ENCODE measurements around the gene CUEDC2.

The CUEDC2 gene

GRCh38 chr10:102420714-102421506, 11.5 kb downstream of the CUEDC2 start, which contains the start of gene FBXL15 (continued):
- no peak for TF ChIP-seq ZNF311 (tag by site-specific recombination; IDR thresholded peaks at IDR 0.05; ENCODE audit: borderline replicate concordance)
- TF ChIP-seq TCF7L2 (IDR thresholded peaks at IDR 0.05; ENCODE audit: borderline replicate concordance, low read depth, low read length): no peak
- TF ChIP-seq GLI4 (tag by site-specific recombination; IDR thresholded peaks at IDR 0.05): peak; percentile 98
- TF ChIP-seq ZNF449 (tag by site-specific recombination; IDR thresholded peaks at IDR 0.05): peak; percentile 40; the same call in 1 of the 2 replicates
- peak; percentile 95 for TF ChIP-seq ZNF692 (tag by site-specific recombination; IDR thresholded peaks at IDR 0.05)
- TF ChIP-seq EGR2 (tag by site-specific recombination; IDR thresholded peaks at IDR 0.05; ENCODE audit: low read depth): peak; percentile 37; the same call in 1 of the 2 replicates
- TF ChIP-seq GLIS1 (tag by site-specific recombination; IDR thresholded peaks at IDR 0.05): peak; percentile 31; the same call in 1 of the 2 replicates
- TF ChIP-seq ZNF600 (tag by site-specific recombination; IDR thresholded peaks at IDR 0.05): peak; percentile 99
- TF ChIP-seq IKZF3 (tag by site-specific recombination; IDR thresholded peaks at IDR 0.05): peak; percentile 97
- no peak for TF ChIP-seq ZNF211 (tag by site-specific recombination; IDR thresholded peaks at IDR 0.05; ENCODE audit: low read depth)
- TF ChIP-seq KLF7 (tag by site-specific recombination; IDR thresholded peaks at IDR 0.05; ENCODE audit: borderline replicate concordance): peak; percentile 80; the same call in 1 of the 2 replicates
- TF ChIP-seq ZBTB1 (tag by site-specific recombination; IDR thresholded peaks at IDR 0.05): peak; percentile 6; the same call in 1 of the 2 replicates
- TF ChIP-seq ELK4 (IDR thresholded peaks at IDR 0.05; ENCODE audit: borderline replicate concordance, low read depth, low read length): no peak
- TF ChIP-seq ZNF112 (tag by site-specific recombination; IDR thresholded peaks at IDR 0.05): no peak
- no peak for TF ChIP-seq ZNF280C (tag by site-specific recombination; IDR thresholded peaks at IDR 0.05)
- no peak for TF ChIP-seq ZNF529 (tag by site-specific recombination; IDR thresholded peaks at IDR 0.05; ENCODE audit: insufficient replicate concordance)
- no peak for TF ChIP-seq ZNF626 (tag by site-specific recombination; IDR thresholded peaks at IDR 0.05)
- no peak for TF ChIP-seq ZNF37A (tag by site-specific recombination; IDR thresholded peaks at IDR 0.05)
- TF ChIP-seq TRIM28 (IDR thresholded peaks at IDR 0.05; ENCODE audit: borderline replicate concordance, low read length): peak; percentile 53; the same call in 1 of the 2 replicates
- peak; percentile 87 for TF ChIP-seq ZNF24 (tag by site-specific recombination; IDR thresholded peaks at IDR 0.05)
- no peak for TF ChIP-seq ZNF791 (tag by site-specific recombination; IDR thresholded peaks at IDR 0.05)
- TF ChIP-seq ZNF530 (tag by site-specific recombination; IDR thresholded peaks at IDR 0.05; ENCODE audit: low read depth): no peak
- peak; percentile 87 for TF ChIP-seq ZSCAN18 (tag by site-specific recombination; IDR thresholded peaks at IDR 0.05)
- peak; percentile 90 for TF ChIP-seq ZSCAN30 (tag by site-specific recombination; IDR thresholded peaks at IDR 0.05)
- no peak for TF ChIP-seq ZNF302 (tag by site-specific recombination; IDR thresholded peaks at IDR 0.05; ENCODE audit: low read depth)
- TF ChIP-seq ZNF146 (tag by site-specific recombination; IDR thresholded peaks at IDR 0.05): peak; percentile 67; the same call in 1 of the 2 replicates
- peak; percentile 92 for TF ChIP-seq ZSCAN23 (tag by site-specific recombination; IDR thresholded peaks at IDR 0.05)
- peak; percentile 94 for TF ChIP-seq PATZ1 (tag by site-specific recombination; IDR thresholded peaks at IDR 0.05)
- TF ChIP-seq OSR2 (tag by site-specific recombination; IDR thresholded peaks at IDR 0.05): peak; percentile 77
- TF ChIP-seq ZXDB (tag by site-specific recombination; IDR thresholded peaks at IDR 0.05): peak; percentile 95
